DLD1 (cell line): ENCODE results near the gene ZNF521.

Experiments used
- in situ Hi-C: cut with HindIII; loops from 2 replicates; pipeline ENCODE4 v1.10.0; 2017; ENCODE audit warnings: low sequenced_read_pairs

Gene ZNF521

DNA sequence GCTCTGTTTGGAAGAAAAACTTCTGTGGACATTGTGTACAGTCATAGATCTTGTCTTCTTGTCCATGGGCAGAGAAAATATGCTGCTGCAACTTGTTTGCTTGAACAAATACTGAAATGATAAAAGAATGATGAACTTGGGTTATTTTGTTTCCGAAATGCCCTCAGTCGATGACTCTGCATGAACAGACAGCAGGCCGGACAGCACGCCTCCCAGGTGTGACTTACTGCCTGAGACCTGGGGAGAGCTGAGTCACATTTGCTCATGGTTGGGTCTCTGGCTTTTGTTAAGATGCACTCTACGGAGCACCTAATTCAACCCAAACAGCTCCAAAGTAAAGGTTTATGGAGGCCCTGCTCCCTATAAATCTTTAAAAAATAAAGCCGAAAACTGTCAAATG is 262.5 kb downstream of the ZNF521 start:
- in situ Hi-C loops, result no loop called here

DNA sequence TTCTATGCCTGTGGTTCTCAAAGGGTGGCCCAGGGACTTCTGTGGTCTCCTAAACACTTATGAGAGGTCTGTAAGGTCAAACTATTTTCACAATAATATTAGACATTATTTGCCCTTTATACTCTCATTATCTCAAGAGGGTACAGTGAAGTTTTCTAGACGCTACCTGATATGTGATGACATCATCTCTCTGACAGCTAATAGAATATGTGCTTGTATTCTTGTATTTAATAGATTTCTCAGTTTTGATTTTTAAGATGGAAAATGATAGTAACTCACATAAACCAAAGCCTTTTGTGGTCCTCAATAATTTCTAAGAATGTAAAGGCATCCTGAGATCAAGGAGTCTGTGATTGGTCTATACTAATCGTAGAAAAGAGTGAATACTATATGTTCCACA is 265.1 kb downstream of the ZNF521 start:
- in situ Hi-C loops, result no loop called here

DNA sequence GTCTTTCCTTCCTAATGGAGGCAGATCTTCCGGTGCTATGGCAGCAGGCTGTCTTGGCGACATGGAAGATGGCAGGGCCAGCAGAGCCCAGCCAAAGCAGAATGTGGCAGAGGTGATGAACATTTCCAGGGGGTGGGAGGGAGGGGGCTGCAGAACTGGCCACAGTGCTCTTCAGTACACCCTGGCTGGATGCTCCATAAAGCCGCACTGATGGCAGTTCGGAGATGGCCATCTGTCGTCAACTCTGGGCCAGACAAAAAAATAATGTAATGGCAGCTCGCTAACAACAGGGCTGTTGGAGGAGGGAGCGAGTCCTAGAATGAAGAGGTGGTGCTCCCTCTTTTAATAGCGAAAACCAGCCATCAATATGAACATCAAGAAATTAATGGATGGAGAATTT is 271.0 kb downstream of the ZNF521 start:
- in situ Hi-C loops, result no loop called here

DNA sequence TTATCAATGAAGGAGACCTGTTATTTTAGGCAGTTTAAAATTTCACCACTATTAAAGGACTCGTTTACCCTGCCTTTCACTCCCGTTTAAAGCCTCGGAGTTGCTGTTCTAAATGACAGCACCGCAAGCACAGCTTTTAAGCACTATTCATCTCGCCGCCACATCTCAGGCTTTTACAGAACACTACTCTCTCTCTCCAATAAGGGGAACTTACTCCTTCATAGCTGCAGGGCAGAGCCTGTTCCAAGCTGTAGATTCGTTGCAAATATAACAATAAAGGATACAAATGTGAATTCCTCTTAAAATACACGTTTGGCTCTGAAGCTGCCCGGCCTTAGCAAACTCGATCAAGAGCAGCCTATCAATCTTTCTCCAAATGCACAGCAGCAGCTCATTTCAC is 271.8 kb downstream of the ZNF521 start:
- in situ Hi-C loops, result no loop called here

DNA sequence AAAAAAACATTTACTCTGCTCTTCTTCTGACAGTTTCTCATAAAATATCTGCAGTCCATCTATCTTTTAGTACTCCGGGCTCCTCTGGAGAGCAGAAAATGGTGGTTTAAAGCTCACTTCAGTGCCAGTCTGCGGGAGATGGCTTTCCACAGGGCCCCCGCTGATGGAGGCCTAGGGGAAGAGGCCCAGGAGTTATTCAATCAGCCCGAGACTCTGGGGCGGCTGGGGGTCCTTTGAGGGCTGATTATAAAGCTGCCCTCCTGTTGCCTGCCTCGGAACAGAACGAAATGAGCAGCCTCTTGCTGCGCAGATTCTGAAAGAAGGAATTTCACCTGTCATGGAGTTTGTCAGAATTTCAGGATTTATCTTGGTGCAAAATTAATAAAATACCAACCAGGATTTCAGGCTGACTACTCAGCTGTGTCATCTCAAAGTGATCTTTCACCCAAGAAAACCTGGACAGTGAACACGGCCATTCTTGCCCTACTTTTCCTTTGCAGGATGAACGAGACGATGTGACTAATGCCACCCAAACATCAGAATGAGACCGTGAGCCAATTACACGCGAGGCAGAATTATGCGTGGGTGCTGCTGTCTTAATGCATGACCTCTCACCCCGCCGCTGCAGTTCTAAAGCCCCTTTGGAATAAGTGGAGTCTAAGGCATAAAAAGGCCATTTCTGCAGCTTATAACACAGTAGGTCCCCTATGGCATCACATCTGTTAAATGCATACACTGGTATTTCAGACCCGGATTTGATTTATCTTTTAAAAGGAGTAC is 273.8 kb downstream of the ZNF521 start:
- in situ Hi-C loops, result no loop called here

DNA sequence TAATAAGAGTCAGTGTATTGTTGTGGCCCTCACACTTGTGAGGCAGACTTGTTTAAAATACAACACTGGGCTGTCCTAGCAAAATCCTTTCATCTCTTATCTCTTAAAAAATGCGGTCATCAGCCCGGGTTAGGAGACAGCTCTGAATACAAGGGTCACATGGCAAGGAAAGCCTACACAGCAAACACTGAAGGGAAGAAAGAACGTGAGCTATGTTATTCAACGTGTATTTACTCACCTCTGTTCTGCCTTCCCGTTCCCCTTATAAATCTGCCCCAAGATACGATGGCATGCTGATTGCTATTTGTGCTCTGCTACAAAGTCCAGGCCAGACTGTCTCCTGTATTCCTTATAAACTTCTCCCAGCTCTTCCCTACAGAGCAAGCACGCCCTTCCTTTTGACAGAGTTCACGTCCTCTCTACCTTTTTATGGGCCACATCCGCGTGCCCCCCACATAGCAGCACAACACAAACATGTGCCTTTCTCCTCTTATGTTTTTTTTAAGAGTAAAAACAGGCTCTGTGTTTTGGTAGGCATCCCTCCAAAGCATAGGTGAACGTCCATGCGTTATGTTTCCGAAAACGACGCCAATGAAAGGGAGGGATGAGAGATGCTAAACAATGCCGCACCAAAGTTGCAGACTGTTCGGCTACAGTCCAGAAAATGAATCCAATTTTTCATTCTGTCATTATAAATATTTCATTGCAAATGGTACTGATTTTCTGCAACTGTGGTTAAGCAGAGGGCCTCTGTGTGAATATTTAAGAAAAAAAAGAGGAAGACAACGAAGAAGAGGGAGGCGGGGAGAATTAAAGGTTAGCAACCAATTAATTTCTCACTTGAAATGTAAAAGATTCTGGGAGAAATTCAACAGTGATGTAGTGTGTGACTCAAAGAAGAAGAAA is 274.7 kb downstream of the ZNF521 start:
- in situ Hi-C loops, result no loop called here

DNA sequence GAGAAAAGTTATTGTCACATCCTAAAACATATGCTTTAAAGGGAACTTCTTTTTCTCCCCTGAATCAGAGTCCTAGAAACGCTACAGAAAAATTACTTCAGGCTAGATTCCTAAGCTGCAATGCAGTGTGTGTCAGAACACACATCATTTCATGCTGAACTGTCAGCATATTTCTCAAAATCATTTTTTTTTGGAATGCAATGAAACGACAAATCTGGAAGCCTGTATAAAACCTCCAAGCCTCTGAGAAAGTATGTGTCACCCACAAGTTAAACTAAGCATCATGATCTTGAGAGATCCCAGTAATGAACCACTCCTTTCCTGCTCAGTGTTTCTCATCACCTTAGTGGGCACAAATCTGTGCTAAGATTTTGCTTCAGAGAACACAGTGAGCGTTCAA is 276.2 kb downstream of the ZNF521 start:
- in situ Hi-C loops, result no loop called here

DNA sequence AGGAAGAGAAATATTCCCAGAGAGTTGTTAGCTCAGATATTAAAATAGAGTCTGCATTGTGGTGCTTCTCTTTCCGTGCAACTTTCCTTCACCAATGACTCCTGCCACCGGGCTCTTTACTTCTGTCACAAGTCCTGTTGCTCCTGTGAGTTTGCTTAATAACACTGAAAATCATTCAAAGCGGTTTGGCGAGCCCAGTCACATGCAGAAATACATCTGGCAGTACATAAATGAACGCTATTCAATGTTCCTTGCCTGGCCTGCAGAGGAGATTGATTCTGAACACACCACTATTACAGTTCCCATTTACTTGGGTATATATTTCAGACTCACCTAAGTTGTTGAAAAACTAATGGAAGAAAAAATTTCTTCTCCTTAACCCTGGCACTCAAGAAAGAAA is 276.6 kb downstream of the ZNF521 start:
- in situ Hi-C loops, result no loop called here

DNA sequence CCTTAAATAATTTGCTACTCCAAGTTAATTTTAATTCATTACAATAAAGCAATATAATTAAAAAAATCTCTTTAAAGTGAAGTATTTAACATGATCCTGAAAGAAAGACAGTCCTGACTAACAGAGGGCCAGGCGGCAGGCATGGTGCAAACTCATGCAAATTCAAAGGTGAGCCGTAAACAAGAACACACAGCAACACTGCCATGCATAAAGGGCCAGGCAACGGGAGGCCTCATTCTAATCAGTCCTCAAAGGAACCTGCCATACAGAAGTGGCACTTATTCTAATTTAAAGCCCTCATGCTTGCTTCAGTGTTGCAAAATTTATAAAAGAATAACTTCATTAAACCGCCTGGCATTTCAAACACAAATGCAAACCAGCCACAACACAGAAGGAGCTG is 277.0 kb downstream of the ZNF521 start:
- in situ Hi-C loops, result no loop called here

DNA sequence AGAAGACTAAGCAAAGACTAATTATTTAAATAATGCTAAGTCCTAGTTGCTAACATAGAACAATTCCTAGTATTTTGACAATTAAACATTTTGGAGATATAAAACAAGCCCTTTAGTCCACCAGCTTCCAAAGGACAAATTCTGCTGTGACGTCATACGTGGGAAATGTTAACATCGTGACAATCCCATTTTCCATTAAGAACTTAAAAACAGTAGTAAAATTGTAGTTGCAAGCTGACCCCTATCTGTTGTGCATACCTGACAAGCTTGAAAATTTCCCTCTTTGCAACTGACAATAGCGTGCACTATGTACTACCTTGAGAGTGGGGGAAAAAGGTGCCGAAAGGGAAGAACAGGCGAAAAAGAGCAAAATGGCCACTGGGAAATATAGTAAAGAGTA is 279.8 kb downstream of the ZNF521 start:
- in situ Hi-C loops, result no loop called here

DNA sequence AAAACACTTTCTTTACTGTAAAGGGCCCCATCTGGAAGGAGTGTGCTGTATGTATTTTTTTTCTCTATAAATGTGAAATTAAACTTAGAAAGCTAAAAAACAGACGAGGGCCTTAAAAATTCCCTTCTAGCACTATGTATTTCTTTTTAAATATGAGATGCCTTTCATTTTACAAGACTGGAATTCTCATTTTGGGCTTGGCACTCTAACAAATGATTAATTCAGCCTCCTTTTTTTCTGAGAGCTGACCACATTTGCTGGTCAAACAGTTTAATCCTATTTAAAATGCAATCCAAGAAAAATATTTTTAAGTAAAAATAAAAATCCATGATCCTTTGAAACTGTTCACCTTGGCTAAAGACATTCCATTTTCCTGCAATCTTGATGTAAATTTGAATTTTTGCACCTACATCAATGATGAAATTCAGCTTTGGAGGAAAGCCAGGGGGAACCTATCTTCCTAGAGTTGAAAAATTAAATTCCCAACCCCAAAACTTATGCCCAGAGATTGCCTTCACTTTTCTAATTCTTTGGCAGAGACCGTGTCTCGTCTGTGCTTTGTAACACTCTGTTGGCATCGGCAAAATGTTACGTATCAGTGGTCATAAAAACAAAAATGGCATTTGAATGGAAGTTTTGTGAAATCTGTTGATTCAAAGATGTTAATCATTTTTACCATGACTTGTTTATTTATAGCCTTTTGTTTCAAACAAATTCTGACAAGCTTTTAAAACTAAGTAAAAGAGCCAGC is 284.5 kb downstream of the ZNF521 start:
- in situ Hi-C loops, result no loop called here

DNA sequence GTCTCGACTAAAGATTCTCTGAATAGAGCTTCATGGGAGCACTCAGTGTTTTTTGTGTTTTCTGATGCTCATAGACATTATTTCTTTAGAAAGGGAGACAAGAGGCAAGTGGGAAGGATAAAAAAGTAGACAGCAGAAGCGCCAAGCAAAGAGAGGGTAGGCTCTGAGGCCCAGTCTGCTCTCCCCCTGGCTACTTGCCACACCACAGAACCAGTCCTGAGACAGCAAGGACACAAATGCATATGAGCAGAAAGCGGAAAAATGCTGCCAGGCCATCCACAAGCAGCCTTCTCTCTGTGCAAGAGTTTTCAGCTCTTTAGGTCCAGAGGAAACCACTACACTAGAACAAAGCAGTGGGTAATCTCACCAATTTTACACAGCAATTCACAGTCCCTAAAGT is 285.4 kb downstream of the ZNF521 start:
- in situ Hi-C loops, result no loop called here

DNA sequence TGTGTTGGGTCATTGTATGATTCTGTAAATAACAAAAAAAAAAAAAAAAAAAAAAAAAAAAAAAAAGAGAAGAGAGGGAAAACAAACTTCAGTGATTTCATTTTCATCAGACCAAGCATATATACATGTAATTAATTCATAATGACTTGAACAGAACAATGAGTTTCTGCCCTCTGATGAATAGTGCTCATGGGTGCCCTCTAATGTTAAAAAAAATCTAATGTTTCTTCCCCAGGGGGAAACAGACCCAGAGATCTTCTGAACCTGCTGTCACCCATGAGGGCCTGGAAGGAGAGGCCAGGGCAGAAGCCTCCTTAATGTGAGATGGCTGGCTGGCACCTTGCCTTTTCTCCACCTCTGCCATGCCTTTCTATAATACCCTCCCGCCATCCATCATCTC is 289.2 kb downstream of the ZNF521 start:
- in situ Hi-C loops, result no loop called here

DNA sequence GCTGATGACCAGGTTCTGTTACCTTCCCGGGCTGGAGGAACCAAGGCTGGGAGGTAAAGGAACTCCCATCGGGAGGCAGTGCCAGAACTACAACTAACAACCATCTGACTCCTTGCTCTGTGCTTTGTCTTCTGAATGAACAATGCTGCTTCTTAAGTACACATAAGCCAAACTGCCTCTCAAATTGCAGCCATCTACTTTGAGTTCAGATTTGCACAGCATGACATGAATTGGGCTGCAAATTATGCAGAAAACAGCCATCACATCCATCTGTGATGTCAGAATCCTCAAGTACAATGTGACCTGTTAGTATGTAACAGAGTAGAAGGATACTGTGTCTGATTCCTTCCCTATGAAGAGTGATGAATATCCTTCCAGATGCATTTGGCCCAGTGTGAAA is 290.6 kb downstream of the ZNF521 start:
- in situ Hi-C loops, result no loop called here

DNA sequence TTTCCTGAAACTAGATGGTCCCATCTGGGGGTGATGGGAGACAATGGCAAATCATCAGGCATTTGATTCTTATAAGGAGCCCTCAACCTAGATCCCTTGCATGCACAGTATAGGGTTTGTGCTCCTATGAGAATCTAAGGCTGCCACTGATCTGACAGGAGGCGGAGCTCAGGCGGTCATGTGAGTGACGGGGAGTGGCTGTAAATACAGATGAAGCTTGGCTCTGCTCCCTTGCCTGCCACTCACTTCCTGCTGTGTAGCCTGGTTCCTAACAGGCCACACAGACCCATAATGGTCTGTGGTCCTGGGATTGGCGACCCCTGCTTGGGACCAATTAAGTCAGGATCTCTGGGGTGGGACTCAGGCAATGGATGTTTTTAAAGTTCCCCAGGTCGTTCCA is 293.4 kb downstream of the ZNF521 start:
- in situ Hi-C loops, result no loop called here

DNA sequence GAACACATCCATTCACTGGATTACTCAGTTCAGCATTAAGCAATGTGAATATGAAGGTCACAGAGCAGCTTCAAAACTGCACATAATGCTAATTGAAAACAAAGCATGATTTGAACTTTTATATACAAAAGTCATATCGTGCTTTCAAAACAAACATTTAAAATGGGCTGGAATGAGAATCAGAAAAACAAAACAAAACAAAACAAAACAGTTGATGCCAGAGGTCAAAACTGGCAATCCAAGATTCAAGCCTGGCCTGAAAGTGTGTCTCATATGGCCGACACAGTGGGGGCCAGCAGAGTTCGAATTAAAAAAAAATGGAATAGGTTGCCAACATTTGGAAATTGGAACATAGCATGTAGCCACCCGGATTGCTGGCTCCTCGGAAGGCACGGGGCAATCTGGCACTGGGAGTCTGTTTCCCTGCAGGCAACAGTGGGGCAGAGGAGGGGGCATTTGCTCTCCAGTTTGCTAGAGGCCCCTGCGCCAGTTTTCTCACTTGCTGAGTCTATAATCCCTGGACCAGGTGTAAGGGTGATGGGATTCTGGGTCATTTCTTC is 294.4 kb downstream of the ZNF521 start:
- in situ Hi-C loops, result no loop called here

DNA sequence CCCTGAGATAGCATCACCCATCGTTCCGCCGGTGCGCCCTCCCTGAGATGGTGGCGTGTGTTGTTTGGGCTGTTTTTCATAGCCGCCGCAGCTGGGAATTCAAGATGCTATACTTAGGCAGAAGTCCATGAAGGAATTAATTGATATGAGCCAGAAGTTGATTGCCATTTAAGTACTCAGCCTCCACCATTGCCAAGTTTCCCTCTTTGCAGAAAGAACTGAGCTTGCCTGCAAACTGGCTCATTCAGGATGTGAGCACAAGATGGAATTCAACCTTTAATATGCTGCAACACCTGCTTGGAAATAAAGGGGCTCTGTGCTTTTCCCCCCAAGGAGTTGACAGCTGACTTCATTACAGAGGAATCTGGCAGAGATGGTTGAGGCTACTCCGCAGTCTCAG is 295.5 kb downstream of the ZNF521 start:
- in situ Hi-C loops, result no loop called here

DNA sequence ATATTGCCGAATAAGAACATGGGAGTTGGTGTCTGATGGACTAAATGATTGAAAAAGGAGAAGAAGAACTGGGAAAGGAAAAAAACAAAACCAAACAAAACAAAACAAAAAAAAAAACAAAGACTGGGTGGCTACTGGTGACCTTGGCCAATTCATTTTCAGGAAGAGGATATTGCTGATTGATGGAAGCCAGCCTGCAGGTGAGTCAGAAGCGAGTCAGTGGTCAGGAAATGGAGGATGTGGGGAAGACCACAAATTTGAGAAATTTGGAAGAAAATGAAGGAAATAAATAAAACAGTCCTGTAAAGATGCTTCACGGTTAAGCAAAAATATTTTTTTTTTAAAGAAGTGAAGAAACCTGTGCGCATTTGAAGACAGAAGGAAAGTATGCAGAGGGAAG is 296.9 kb downstream of the ZNF521 start:
- in situ Hi-C loops, result no loop called here

DNA sequence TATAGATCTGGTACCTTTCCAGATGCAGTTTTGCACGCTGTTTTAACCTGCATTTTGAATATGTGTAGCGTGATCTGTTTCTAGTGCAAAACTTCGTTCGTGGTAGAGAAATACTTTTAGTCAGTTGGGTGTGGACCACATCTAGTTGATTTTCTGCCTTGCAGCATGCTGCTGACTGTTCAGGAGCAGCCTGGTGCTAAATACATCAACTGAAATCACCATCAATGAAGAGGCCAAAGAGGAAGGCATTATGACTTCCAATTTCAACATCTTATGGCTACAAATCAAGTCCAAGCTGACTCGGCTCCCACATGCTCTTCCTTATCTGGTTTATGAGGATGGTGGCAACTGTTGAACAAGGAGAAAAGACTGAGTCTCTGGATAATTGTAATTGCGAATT is 298.5 kb downstream of the ZNF521 start:
- in situ Hi-C loops, result no loop called here

DNA sequence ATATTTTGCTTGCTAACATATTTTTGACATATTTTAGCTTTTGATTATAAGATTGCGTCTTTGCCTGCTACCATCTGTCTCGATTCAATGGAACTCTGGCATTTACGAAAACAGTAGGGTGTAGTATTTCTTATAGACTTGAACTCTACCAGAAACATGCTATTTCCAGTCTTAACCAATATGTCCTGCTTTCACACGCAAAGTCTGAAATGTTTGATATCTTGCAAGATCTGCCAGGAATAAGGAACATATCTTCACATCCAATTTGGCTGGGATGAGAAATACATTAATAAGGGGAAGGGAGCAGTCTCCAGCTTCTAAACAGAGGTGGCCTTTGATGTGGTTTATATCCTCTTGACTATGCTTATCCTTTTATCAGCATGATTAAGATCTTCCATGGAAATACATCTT is 299.4 kb downstream of the ZNF521 start:
- in situ Hi-C loops, result no loop called here

DNA sequence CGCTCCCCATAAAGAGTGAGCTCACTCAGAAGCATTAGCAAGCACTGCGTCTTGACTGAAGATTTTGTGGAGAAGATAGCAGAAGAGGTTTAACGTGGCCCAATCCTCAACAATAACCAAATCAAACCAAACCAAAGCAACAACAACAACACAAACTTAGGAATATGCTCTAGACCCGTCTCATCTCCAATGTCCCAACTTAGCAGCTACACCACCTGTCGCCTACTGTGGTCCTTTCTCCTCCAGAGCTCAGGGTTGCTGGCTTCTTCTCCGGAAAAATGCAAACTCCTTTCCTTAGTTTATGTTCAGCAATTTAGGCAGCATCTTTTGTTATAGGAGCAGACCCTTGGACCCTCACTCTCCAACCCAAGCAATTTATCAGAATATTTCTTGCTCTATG is 301.4 kb downstream of the ZNF521 start:
- in situ Hi-C loops, result no loop called here
